ENCODE measurements around the gene NFIA. TPM values are rescaled to one million over a fixed set of nuclear protein-coding genes. Genes with fewer than 3 reads are reported as not detected.

Gene NFIA
- polyA plus RNA-seq, 1 donor = 9.6 TPM

DNA sequence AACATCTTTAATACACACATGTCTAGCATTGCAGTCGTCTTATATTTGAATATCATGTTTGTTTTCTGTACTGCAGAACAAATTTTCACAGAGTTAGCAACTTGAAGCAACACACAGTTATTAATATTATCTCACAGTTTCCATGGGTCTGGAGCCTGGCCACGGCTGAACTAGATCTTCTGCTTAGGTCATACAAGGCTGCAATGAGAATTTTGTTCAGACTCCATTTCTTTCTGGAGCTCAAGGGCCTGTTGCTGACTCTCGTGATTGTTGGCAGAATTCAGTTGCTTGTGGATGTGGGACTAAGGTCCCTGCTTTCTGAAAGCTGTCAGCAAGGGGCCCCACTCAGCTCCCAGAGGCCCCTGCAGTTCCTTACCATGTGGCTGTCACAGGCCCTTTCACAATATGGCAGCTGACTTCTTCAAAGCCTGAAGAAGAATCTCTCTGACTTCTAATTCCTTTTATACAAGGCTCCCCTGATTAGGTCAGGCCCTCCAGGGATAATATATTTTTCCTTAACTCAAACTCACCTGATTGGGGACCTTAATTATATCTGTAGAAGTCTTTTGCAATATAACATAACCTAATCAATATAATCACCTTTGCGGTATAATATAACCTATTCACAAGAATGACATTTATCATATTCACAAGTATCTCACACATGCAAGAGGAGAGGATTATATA is 296.3 kb downstream of the NFIA start:
- H3K9me3 ChIP-seq (ENCODE audit: control insufficient read depth, low read depth, low read length) = no peaks in the 10 kb centered on the region
- no peak overlapping the region for H3K4me3 ChIP-seq (ENCODE audit: low read length)
- H3K27me3 ChIP-seq (ENCODE audit: control insufficient read depth, insufficient read depth, low read length) = no peaks in the 10 kb centered on the region
- H3K4me1 ChIP-seq (ENCODE audit: control insufficient read depth, insufficient read depth, low read length) = no peaks in the 10 kb centered on the region
- WGBS (ENCODE audit: insufficient coverage, low lambda C conversion rate) = no CpG with 5 or more reads among the region's 4 CpGs
- H3K27ac ChIP-seq (ENCODE audit: low read length) = no peak overlapping the region
- H3K36me3 ChIP-seq (ENCODE audit: control insufficient read depth, insufficient read depth, low read length) = peaks cover 5% of the 10 kb centered on the region
- DNase-seq = no peak

DNA sequence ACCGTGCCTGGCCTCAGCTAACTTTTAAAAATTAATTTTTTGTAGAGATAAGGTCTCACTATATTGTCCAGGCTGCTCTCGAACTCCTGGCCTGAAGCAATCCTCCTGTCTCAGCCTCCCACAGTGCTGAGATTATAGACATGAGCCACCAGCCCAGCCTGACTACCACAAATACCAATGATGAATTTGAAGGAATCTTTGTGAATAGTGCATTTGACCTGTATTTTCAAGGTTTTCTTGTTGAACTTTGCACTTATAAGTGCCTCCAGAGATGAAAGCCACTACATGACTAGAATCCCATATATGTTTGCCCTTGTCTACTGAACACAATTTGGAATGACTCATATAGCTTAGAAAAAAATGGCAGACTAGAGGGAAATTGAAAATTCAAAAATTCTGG is 297.3 kb downstream of the NFIA start:
- DNase-seq = no peak
- Histone ChIP-seq H3K27me3 (ENCODE audit: control insufficient read depth, insufficient read depth, low read length) (no peaks in the 10 kb centered on the region), H3K4me1 (ENCODE audit: control insufficient read depth, insufficient read depth, low read length) (no peaks in the 10 kb centered on the region), H3K4me3 (ENCODE audit: low read length) (no peak overlapping the region), H3K9me3 (ENCODE audit: control insufficient read depth, low read depth, low read length) (no peaks in the 10 kb centered on the region), H3K27ac (ENCODE audit: low read length) (no peak overlapping the region), H3K36me3 (ENCODE audit: control insufficient read depth, insufficient read depth, low read length) (peaks cover 10% of the 10 kb centered on the region)
- WGBS (ENCODE audit: insufficient coverage, low lambda C conversion rate) = no CpG with 5 or more reads among the region's 2 CpGs

DNA sequence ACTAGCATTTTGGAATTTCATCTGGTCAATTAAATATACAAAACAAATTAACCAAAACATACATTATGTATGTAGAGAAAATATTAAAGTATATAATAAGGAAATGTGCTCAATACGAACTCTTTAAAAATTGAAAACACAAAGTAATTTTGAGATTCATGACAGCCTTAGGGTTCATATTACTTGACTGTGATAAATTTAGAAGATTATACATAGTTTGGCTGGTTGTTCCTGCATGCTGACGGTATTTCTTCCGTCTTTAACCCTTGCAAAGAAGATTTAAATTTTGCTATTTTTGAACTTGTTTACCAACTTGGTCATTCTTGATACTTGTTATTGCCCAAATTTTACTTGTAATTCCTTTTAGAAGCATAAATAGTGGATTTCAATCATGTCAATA is 298.2 kb downstream of the NFIA start:
- Histone ChIP-seq H3K4me3 (ENCODE audit: low read length) (no peak overlapping the region), H3K27ac (ENCODE audit: low read length) (no peak overlapping the region), H3K9me3 (ENCODE audit: control insufficient read depth, low read depth, low read length) (no peaks in the 10 kb centered on the region), H3K4me1 (ENCODE audit: control insufficient read depth, insufficient read depth, low read length) (no peaks in the 10 kb centered on the region), H3K27me3 (ENCODE audit: control insufficient read depth, insufficient read depth, low read length) (no peaks in the 10 kb centered on the region), H3K36me3 (ENCODE audit: control insufficient read depth, insufficient read depth, low read length) (peaks cover 11% of the 10 kb centered on the region)
- 89% methylated on average over 2 of the region's 3 CpGs for WGBS (ENCODE audit: insufficient coverage, low lambda C conversion rate)
- no peak for DNase-seq

DNA sequence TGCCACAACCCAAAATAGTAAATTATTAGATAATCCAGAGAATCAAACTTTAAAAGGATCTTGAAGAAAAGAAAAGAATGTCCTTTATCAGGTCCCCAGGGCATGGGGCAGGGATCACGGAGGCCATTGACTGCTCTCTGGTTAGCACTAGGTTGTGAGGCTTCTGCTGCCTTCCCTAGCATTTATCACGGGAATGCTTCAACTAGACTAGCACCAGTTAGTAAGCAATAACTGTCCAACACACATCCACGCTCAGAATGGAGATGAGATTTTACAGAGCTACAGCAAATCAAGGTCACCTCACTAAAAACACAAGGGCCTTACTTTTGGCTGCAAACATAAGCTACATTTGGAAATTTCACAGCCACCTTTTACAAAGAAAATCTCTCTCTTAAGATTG is 304.0 kb downstream of the NFIA start:
- no CpG with 5 or more reads among the region's 3 CpGs for WGBS (ENCODE audit: insufficient coverage, low lambda C conversion rate)
- H3K36me3 ChIP-seq (ENCODE audit: control insufficient read depth, insufficient read depth, low read length) = peaks cover 32% of the 10 kb centered on the region

DNA sequence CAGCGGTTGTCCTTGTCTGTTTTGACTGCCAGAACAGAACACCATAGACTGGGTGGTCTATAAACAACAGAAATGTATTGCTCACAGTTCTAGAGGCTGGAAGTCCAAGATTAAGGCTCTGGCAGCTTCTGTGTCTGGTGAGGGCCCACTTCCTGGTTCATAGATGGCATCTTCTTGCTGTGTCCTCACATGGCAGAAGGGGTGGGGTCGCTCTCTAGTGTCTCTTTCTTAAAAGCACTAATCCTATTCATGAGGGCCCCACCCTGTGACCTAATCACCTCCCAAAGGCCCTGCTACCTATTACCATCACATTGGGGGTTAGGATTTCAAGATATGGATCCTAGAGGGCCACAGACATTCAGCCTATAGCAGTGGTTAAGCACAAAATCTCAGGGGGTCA is 304.4 kb downstream of the NFIA start:
- H3K4me3 ChIP-seq (ENCODE audit: low read length) = no peak overlapping the region
- H3K36me3 ChIP-seq (ENCODE audit: control insufficient read depth, insufficient read depth, low read length) = peaks cover 35% of the 10 kb centered on the region
- H3K4me1 ChIP-seq (ENCODE audit: control insufficient read depth, insufficient read depth, low read length) = no peaks in the 10 kb centered on the region
- peaks cover 5% of the 10 kb centered on the region for H3K9me3 ChIP-seq (ENCODE audit: control insufficient read depth, low read depth, low read length)
- H3K27ac ChIP-seq (ENCODE audit: low read length) = no peak overlapping the region
- no peaks in the 10 kb centered on the region for H3K27me3 ChIP-seq (ENCODE audit: control insufficient read depth, insufficient read depth, low read length)
- 100% methylated on average over 1 of the region's 2 CpGs for WGBS (ENCODE audit: insufficient coverage, low lambda C conversion rate)
- no peak for DNase-seq

More for the DNA sequence above, 304.0 kb downstream of the NFIA start:
- no peaks in the 10 kb centered on the region for H3K4me1 ChIP-seq (ENCODE audit: control insufficient read depth, insufficient read depth, low read length)
- no peak overlapping the region for H3K27ac ChIP-seq (ENCODE audit: low read length)
- H3K4me3 ChIP-seq (ENCODE audit: low read length) = no peak overlapping the region
- DNase-seq = no peak
- peaks cover 5% of the 10 kb centered on the region for H3K9me3 ChIP-seq (ENCODE audit: control insufficient read depth, low read depth, low read length)
- H3K27me3 ChIP-seq (ENCODE audit: control insufficient read depth, insufficient read depth, low read length) = no peaks in the 10 kb centered on the region

DNA sequence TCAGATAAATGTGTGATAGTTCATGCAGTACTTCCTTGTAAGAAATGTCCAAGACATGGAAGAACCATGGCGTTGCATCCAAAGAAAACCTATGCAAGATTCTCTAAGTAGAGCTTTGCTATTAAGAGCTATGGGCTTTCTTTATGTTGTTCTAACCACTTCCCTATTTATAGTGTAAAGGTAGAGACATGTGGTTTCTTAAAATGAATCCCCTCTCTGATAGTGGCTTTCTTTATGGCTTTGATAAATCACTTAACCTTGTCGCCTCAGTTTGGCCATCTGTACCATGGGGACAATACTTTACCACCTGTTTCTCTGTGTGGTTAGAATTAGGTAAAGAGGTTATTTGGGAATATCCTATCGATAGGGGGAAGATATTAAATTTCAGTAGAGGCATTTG is 305.5 kb downstream of the NFIA start:
- H3K4me1 ChIP-seq (ENCODE audit: control insufficient read depth, insufficient read depth, low read length) = no peaks in the 10 kb centered on the region
- DNase-seq = no peak
- no peaks in the 10 kb centered on the region for H3K27me3 ChIP-seq (ENCODE audit: control insufficient read depth, insufficient read depth, low read length)
- H3K4me3 ChIP-seq (ENCODE audit: low read length) = no peak overlapping the region
- H3K27ac ChIP-seq (ENCODE audit: low read length) = no peak overlapping the region
- WGBS (ENCODE audit: insufficient coverage, low lambda C conversion rate) = 100% methylated on average over 2 of the region's 3 CpGs
- peaks cover 5% of the 10 kb centered on the region for H3K9me3 ChIP-seq (ENCODE audit: control insufficient read depth, low read depth, low read length)
- peaks cover 36% of the 10 kb centered on the region for H3K36me3 ChIP-seq (ENCODE audit: control insufficient read depth, insufficient read depth, low read length)

DNA sequence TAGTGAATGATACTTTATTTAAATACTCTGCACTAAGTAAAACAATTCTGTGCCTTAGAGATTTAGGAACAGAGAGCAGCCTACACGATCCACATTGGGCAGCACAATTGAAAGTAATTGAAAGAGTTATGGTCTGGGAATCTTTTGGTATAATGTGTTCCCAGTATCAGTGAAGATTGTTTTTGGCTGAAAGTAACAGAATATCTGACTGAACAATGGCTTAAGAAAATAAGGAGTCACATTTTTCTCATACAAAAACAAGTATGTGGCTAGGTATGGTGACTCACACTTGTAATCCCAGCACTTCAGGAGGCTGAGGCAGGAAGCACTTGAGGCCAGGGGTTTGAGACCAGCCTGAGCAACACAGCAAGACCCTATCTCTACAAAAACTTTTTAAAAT is 306.2 kb downstream of the NFIA start:
- WGBS (ENCODE audit: insufficient coverage, low lambda C conversion rate) = no CpG with 5 or more reads among the region's 1 CpG
- Histone ChIP-seq H3K4me1 (ENCODE audit: control insufficient read depth, insufficient read depth, low read length) (no peaks in the 10 kb centered on the region), H3K9me3 (ENCODE audit: control insufficient read depth, low read depth, low read length) (peaks cover 7% of the 10 kb centered on the region), H3K27ac (ENCODE audit: low read length) (no peak overlapping the region), H3K36me3 (ENCODE audit: control insufficient read depth, insufficient read depth, low read length) (peaks cover 31% of the 10 kb centered on the region), H3K4me3 (ENCODE audit: low read length) (no peak overlapping the region), H3K27me3 (ENCODE audit: control insufficient read depth, insufficient read depth, low read length) (no peaks in the 10 kb centered on the region)
- DNase-seq = no peak

DNA sequence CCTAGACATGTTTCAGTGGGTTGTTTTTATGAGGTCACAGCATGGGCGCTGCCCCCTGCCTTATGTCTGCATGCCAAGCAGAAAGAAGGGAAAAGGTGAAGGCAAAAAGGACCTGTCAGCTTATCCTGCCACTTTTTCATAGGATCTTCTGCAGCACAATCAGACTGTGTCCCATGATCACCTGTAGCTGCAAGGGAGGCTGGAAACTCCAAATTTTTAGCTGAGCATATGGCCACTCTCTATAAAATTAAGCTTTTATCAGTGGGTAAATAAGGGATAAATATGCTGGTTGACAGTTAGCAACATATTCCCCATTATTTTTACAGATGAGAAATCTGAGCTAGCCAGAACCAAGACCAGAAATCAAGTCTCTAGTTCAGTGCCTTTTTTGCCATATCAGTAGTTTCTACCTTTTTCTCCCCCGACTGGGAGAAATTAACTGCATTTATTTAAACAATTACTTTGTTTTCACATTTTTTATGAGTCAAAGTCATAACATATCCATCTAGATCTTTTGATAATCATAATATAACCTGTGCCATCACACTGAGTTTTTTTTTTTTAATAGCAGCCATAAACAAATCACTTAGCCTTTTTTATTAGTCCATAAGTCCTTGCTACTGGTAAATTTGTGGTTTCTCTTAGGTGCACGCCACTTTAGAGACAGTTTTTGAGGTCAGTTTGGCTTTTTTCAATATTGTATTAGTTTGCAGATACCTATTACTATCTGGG is 307.0 kb downstream of the NFIA start:
- 100% methylated on average over 1 of the region's 3 CpGs for WGBS (ENCODE audit: insufficient coverage, low lambda C conversion rate)
- Histone ChIP-seq H3K27ac (ENCODE audit: low read length) (no peak overlapping the region), H3K4me1 (ENCODE audit: control insufficient read depth, insufficient read depth, low read length) (no peaks in the 10 kb centered on the region), H3K4me3 (ENCODE audit: low read length) (no peak overlapping the region), H3K36me3 (ENCODE audit: control insufficient read depth, insufficient read depth, low read length) (peaks cover 28% of the 10 kb centered on the region), H3K27me3 (ENCODE audit: control insufficient read depth, insufficient read depth, low read length) (no peaks in the 10 kb centered on the region), H3K9me3 (ENCODE audit: control insufficient read depth, low read depth, low read length) (peaks cover 7% of the 10 kb centered on the region)
- DNase-seq = no peak

DNA sequence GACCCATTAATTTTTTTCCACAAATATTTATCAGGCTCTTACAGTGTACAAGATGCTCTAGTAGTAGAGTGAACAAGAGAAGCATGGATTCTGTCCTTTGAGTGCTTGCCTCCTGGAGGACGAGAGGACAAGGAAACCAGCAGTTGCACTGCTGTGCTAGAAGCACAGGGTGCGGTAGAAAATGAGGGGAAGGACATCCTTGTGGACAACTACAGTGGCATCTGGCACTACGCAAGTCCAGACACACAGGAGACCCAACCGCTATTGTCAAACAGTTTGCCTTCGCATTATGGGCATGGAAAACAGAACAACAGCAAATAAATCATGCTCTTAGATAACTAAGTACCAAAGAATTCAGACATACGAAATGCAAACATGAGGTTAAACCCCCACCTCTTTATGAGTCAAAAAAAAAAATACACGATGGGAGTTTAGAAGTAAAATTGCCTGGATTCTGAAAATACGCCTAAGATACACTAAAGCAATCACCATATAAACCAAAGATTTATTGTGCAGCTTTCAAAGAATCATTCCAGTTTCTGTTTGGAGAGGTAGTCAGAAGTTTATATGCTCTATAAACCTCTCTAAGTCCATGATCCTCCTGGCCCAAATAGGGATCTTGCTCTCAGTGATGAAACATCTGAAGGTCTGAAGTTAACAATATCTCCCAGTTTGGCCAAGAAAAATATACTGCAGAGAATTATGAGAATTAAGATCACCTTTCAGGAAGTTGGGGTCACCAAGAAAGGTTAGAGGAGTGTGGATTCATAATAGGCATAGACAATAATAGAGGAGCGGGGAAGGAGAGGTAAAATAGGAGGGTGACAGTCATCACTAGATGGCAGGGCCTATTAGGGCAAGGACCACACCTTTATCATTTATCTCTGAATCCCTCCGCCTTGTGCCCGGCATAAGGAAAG is 307.8 kb downstream of the NFIA start:
- Histone ChIP-seq H3K9me3 (ENCODE audit: control insufficient read depth, low read depth, low read length) (peaks cover 7% of the 10 kb centered on the region), H3K36me3 (ENCODE audit: control insufficient read depth, insufficient read depth, low read length) (peaks cover 26% of the 10 kb centered on the region), H3K4me3 (ENCODE audit: low read length) (no peak overlapping the region), H3K27ac (ENCODE audit: low read length) (no peak overlapping the region), H3K4me1 (ENCODE audit: control insufficient read depth, insufficient read depth, low read length) (no peaks in the 10 kb centered on the region), H3K27me3 (ENCODE audit: control insufficient read depth, insufficient read depth, low read length) (no peaks in the 10 kb centered on the region)
- 80% methylated on average over 2 of the region's 11 CpGs for WGBS (ENCODE audit: insufficient coverage, low lambda C conversion rate)
- no peak for DNase-seq

DNA sequence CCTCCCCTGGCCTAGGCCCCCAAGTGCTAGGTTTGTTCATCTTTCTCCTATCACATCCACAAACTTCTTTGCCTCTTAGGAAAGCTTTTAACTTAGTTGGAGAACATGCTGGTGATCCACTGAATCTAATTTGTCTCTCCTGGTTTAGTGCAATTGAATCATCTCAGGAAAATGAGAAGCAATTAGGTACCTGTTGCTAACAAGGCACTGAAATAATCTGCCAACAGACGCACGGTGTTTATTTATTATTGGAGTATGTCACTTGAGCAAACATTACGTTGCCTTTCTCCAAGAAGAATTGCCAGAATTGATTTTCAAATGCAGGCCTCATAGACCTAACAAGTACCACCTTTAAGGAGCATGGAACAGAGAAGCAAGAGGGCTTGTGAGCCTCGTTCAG is 309.4 kb downstream of the NFIA start:
- no peak overlapping the region for H3K4me3 ChIP-seq (ENCODE audit: low read length)
- no peak for DNase-seq
- no peak overlapping the region for H3K27ac ChIP-seq (ENCODE audit: low read length)
- no peaks in the 10 kb centered on the region for H3K27me3 ChIP-seq (ENCODE audit: control insufficient read depth, insufficient read depth, low read length)
- no peaks in the 10 kb centered on the region for H3K4me1 ChIP-seq (ENCODE audit: control insufficient read depth, insufficient read depth, low read length)
- no CpG with 5 or more reads among the region's 4 CpGs for WGBS (ENCODE audit: insufficient coverage, low lambda C conversion rate)
- peaks cover 7% of the 10 kb centered on the region for H3K9me3 ChIP-seq (ENCODE audit: control insufficient read depth, low read depth, low read length)
- peaks cover 15% of the 10 kb centered on the region for H3K36me3 ChIP-seq (ENCODE audit: control insufficient read depth, insufficient read depth, low read length)

Measured in large intestine (tissue), 3 donors.